GOT3 (cell line): ENCODE measurements around the gene RHEX.
"Not testable (repeated sequence)": the region's sequence is repeated elsewhere in the genome, so short reads cannot be mapped to it uniquely, and the experiment has no call there.

Experiments
- DNase-seq: peaks from one replicate; lab custom pipeline; 2025; ENCODE audit warnings: mixed read lengths; lab: John Stamatoyannopoulos, UW

Gene RHEX

DNA sequence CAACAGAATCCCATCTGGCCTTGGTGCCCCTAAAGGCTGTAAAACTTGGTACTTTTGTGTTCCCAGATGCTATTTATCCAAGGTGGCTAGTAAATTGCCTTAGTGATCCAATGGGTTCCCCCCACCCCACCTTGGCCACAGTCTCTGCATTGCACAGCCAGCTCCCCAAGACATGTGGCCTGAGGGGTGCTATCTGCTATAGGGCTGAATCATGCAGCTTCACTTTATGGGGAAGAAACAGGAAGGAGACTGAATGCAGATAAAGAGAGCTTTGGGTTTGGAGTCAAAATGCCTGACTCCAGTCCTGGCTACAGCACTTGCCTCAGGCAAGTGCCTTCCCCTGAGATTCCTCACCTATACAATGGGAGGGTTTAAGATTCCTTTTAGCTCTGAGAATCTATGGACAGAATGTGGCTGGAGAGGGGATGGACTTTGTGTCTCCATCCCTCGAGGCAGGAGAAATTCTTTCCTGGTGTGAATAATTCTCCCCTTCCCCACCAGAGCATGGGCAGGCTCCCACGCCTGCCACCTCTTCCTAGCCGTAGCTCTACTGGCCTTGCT, 6.5 kb downstream of the RHEX start:
- DNase-seq = no peak

DNA sequence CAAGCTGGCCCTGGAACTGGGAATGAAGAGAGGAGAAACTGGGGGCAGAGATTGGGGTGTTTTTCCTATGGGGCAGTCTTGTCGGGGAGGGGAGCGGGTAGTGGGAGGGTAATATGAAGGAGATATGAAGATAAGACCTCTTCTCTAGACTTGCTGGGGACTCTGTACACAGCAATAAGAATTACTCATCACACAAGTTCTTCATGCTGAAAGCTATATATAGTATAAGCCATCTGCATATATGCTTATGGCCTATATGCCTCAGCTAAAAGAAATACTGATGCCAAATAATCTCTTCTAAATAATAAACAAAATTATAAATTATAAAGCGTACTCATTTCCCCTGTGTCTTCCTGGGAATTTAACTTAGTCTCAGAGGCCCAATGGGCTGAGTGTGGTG, 7.9 kb downstream of the RHEX start:
- DNase-seq = no peak

GRCh38 chr1:206062464-206062863, 9.5 kb downstream of the RHEX start:
- no peak for DNase-seq

- not testable (repeated sequence) for DNase-seq
Measured at GRCh38 chr1:206064001-206064400, 11.0 kb downstream of the RHEX start.

DNA sequence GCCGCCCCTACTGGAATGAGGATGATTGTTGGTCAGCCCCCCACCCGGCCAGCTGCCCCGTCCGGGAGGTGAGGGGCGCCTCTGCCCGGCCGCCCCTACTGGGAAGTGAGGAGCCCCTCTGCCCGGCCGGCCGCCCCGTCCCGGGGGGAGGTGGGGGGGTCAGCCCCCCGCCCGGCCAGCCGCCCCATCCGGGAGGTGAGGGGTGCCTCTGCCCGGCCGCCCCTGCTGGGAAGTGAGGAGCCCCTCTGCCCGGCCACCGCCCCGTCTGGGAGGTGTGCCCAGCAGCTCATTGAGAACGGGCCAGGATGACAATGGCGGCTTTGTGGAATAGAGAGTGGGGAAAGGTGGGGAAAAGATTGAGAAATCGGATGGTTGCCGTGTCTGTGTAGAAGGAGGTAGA, 11.5 kb downstream of the RHEX start:
- DNase-seq = not testable (repeated sequence)

DNA sequence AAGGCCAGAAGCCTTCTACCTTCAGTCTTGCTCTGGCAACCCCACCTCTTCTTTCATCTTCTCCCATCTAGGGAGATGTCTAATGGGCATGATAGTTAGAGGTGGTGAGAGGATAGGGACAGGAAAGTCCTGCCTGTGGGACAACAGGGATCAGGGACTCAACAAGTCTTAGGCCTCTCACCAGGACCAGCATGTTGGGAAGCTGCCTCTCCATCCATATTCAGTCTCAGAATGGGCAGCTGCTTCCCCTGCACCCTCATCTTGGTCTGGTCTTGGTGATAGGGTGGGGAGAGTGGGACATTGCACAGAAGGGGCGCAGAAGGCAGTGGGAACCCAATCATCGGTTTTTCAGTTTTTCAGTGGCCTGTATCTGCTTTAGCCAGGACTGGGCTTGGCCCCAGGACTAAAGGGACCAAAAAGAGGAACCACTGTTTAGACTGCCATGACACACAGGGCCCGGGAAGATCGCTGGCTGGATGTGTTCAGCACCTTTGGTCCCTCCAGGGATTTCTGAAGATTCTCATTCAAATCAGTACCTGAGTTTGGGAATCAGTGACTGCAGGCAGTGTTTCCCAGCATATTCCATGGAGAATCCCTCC, 12.7 kb downstream of the RHEX start:
- DNase-seq = no peak

- DNase-seq = no peak
Measured at GRCh38 chr1:206066479-206067171, 13.7 kb downstream of the RHEX start.

DNA sequence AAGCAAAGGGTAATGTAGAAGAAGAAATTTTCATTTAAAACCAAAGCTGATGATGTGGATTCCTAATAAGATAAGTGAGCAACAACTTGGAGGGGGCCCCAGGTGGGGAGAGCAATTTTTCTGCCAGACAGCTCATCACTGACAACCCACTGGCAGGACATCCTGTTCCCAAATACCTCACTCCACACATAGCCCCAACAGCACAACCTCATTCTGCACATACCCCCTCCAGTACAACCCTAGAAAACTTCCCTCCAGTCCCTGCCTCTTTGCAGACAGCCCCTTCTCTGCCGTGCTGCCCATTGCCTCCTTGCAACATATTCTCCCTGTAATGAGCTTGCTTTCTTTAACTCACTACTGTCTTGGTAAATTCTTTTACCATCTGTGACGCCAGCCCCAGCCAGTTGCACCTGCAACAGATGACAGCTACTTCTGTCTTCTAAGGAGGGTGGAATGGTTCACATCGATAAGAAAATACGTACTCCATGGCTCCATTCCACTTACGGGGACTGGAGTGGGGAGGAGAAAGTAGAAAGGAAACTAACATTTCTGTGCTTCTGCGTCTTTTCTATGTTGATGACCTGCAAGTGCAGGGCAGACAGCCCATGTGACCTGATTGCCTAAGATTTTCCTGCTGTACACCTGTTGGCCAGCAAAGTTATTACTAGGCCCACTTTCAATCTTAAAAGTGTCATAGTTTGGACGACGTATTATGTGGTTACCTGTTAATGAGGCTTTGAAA, 14.7 kb downstream of the RHEX start:
- no peak for DNase-seq

DNA sequence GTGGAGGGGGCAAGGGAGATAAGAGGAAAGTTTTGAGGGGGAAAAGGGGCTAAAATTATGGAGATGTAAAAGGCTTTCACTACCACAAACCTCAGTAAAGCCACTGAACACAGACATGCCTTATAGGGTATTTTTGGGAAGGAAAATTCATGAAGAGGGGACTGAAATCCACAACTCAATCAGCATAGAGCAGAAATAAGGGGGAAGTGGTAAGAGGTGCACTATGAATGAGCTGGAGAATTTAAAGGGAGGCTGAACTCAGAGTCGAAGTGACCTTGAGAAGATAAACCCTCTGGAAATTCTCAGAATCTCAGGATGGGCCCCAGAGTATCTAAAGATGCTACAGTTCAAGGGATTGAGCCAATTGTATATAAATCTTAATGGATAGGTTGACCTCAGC, 15.3 kb downstream of the RHEX start:
- no peak for DNase-seq

- DNase-seq = no peak
Measured at GRCh38 chr1:206070627-206071304, 17.8 kb downstream of the RHEX start.

GRCh38 chr1:206074839-206075238, 21.9 kb downstream of the RHEX start:
- DNase-seq = no peak

GRCh38 chr1:206075786-206076755, 23.1 kb downstream of the RHEX start:
- no peak for DNase-seq

GRCh38 chr1:206079135-206079534, 26.2 kb downstream of the RHEX start:
- no peak for DNase-seq

DNA sequence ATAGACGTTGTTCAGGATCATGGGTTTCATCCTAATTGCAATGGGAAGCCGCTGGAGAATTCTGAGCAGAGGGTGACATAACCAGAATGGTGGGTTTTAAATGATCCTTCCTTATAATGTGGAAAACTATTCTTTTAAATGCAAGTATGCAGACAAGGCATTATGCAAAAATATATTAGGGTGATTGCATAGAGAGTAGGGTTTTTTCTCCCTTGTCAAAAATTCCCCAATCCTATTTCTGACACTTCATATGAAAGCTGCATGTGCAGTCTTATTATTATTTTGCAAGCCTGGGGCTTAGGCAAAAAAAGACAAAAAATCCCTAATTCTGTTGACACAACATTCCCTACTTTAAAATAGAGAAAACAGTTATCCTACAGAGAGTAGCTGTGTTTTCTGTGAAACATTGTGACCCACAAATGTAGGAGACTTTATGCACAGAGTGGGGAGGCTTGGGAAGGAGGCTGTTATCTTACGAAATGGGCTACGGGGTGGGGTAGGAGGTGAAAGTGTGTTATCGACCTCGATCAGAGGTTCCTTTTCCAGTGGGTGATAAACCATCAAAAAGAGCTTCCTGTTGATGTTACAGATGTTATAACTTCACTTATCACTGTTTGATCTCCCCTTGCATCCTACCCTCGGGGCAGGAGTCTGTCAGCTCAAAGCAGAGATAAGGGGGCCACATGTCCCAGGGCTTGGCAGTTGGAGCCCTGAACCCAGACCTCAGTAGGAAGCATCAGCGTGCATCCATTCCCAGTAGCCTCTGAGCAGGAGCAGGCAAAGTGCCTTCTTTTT, 27.2 kb downstream of the RHEX start:
- no peak for DNase-seq

- DNase-seq = no peak
Measured at GRCh38 chr1:206081856-206082255, 28.9 kb downstream of the RHEX start.

DNA sequence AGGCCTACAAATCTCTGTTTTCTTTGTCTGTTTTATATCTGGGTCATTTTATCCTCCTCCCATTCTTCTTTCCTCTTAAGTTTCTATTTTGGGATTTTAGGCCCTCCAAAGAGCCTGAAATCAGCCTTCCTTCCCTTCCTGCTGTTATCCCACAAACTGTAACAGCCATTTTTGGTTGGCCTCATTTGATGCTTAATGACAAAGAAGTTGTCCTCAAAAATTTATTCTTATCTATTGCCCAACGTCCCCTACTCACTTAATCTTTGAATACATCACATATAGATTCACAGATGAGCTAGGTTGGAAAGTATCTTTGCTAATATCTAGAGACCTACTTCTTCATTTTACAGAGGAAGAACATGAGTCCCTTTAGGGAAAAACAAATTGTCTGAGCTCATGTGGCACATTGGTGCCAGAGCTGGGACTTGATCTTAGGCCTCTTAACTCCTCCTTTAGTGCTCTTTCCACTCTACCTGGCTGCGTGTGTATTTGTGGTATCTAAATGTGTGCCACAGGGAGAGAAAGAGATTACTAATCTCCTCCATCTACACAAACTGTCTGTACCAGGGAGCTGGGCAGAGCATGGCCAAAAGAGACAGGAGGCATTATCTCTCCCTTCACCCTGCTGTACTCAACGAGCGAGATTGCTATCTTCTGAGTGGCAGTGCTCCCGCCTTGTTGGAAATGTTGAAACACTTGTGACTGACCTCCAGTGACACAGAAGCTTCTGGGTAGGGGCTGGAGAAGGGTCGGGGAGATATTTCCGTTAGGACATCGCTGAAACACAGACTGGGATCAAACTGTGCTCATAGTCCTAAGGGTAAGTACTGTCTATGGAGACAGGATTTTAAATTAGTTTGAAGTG, 30.1 kb downstream of the RHEX start:
- DNase-seq = no peak

GRCh38 chr1:206083750-206084149, 30.8 kb downstream of the RHEX start:
- no peak for DNase-seq

- DNase-seq = no peak
Measured at GRCh38 chr1:206087091-206087490, 34.1 kb downstream of the RHEX start.

DNA sequence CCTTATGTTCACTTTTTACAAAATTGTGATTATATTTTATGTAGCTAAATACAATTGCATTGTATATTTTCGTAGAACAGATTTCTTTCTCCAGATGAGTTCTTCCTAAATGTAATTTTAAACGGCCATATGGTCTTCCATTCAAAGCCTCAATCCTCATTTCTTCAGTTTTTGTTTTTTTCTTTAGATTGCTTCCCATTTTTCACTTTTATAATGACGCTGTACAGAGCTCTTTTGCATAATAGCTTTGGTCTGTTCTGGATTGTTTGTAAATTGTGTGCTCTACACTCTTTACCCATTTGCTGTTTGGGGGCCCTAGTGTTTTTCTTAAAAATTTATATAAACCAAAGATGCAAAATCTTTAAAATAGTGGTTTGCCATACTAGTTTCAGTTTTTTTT, 36.4 kb downstream of the RHEX start:
- no peak for DNase-seq
